HG03103 (cell line): ENCODE measurements around the gene PHF1.
"Not testable (repeated sequence)": the region's sequence is repeated elsewhere in the genome, so short reads cannot be mapped to it uniquely, and the experiment has no call there.

Experiments used
- ATAC-seq: cut with Tn5 transposase; IDR thresholded peaks from one replicate; pipeline ENCODE4 v1.9.1; 2021; ENCODE audit warnings: low read depth; ENCODE audit not compliant: unreplicated experiment

Gene PHF1

DNA sequence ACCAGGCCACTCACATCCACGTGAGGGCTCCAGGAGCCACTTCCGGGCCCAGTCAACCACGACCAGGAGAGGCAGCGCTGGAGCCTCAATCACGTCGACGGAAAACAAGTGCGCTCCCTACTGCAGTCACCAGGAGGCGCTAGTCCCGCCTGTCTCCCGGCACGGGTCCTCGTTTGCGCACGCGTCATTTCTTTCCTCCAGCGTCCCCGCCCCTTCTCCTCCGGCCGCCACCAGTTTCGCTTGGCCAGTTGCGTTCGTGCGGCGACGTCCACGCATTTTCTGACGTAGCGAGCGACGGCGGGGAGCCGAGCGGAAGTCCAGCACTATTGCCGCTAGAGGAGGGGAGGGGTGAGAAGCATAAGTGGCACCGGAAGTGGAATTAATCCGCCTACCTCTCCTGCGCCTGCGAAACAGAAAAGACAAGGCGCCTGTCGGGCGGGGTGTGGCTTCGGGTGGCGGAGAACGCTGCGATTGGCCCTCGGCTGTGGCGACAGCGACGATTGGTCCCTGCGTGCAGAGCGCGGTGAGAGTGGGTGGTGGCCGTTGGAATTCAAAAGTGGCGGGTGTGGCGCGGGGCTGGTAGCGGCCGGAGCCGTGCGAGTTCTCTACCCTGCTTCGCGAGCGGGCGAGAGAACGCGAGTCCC is 19.4 kb upstream of the PHF1 start, which contains the start of gene KIFC1:
Gene KIFC1 (plus strand): TSS at position 546 of the 644 bp plus-strand sequence. CDS start 163 bp downstream, outside the sequence.
- ATAC-seq, result peak; percentile 82

DNA sequence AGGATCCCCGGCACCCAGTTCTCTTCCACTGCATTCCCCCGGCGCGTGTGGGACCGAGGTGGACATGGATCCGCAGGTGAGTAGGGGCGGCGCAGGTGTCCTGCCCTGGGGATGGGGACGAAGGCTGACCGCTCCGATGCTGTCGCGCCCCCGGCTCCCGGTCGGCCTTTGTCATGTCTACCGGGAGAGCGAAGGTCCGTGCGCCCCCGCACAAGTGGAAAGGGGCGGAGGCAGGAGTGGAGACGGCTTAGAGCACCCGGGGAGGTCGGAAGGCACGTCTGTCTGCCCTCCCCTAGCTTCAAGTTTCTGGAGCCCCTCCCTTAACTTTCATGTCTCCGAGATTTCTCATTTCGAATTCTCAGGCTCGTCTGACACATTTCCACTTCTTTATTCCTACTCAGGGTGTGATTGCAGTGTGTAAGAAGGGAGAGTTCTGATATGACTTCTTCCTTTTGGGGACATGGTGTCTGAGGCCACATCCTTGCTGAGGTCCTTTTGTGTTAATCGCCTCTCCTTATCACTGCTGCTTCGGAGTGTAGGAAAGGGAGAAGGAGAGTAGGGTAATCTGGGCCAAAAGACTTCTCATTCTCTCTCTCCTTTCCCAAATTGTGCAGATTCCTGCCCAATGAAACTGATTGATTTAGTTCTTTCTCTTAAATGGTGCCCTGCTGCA is 18.8 kb upstream of the PHF1 start:
- ATAC-seq, result no peak

DNA sequence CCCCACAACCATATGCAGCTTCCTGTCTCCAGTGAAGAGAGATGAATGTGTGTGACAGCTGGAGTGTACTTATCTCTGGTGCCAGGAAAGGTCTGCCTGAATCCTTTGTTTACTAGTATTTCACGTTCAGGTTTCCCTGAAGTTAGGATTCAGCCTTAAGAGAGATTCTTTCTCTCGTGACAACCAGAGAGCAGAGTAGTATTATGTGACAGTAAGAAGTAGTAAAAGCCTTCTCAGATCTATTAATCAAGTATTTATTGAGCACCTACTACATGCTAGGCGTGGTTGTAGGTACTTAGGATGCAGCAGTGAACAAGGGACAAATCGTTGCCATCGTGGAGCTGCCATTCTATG is 18.2 kb upstream of the PHF1 start:
- ATAC-seq, result no peak

DNA sequence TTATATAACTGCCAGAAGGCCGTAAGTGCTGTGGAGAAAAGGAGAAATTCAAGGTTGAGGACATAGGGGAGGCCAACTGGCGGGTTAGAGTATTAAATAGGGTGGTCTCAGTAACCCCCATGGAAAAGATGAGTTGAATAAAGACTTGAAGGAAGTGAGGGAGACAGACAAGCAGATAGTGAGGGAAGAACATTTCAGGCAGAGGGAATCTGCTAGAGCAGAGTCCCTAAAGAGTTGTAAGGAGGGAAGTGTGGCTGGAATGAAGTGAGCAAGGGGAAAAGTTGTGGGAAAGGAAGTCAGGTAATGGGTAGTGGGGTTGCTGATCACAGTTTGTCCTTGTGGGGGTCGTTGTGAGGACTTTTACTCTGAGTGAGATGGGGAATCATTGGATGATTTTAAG is 17.8 kb upstream of the PHF1 start:
- ATAC-seq, result no peak

DNA sequence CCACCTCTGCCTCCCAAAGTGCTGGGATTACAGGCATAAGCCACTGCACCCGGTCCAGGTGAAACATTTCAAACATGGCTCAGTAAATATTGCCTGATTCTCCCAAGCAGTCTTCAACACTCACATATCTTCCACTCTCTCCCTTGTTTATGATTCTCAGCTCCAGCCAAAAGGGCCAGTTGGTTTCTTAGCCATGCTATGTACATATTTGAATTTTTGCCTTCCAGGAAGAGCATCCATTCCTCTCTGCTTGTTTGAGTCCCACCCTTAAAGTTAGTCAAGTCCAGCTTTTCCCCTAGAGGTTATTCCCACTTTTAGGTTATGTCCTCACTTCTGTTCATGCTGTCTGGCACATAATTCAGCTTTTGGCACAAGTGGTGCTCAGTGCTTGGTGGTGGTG is 13.3 kb upstream of the PHF1 start:
- ATAC-seq, result no peak

DNA sequence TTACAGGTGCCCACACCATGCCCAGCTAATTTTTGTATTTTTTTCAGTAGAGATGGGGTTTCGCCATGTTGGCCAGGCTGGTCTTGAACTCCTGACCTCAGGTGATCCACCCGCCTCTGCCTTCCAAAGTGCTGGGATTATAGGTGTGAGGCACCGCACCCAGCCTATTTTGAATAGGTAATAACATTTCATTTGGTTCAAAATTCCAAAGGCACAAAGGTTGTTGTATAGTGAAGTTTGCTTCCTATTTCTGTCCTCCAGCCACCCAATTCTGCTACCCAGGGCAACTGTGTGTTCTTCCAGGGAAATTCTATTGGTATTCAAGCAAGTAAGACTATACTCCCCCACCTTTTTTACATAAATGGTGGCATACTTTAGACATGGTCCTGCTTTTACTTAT is 12.2 kb upstream of the PHF1 start:
- ATAC-seq, result not testable (repeated sequence)

DNA sequence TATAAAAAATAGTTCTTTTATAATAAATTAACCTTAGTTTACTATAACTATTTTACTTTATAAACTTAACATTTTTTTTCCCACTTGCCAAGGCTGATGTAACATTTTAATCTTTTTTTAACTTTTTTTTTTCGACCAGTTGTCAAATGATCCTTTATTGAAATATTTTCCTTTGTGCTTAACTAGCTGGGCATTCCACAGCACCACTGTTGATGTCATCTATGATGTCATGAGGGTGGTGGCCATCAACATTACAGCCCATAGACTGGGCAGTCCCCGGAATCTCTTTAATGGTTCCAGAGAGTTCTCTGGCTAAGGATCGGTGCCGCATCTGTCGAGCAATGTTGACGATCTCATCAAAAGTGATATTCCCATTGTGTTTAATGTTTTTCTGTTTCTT is 10.9 kb upstream of the PHF1 start:
- ATAC-seq, result not testable (repeated sequence)

DNA sequence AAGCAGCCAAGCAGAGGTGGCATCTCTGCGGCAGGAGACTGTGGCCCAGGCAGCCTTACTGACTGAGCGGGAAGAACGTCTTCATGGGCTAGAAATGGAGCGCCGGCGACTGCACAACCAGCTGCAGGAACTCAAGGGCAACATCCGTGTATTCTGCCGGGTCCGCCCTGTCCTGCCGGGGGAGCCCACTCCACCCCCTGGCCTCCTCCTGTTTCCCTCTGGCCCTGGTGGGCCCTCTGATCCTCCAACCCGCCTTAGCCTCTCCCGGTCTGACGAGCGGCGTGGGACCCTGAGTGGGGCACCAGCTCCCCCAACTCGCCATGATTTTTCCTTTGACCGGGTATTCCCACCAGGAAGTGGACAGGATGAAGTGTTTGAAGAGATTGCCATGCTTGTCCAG is 5.9 kb upstream of the PHF1 start:
- no peak for ATAC-seq

DNA sequence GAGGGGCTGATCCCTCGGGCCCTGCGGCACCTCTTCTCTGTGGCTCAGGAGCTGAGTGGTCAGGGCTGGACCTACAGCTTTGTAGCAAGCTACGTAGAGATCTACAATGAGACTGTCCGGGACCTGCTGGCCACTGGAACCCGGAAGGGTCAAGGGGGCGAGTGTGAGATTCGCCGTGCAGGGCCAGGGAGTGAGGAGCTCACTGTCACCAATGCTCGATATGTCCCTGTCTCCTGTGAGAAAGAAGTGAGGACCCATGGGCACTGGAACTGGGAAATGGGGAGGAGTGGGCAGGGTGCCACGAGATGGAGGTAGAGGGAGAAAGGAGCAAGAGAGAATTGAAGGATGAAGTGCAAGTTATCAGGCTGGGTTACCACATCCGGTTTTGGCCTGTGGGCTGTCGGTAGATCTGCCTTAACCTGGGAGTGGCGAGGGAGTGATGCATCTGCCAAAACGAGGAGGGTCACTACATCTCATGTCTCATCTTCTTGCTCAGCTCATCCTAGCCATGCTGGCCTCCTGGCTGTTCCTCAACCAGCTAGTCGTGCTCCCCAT is 5.4 kb upstream of the PHF1 start:
- no peak for ATAC-seq

DNA sequence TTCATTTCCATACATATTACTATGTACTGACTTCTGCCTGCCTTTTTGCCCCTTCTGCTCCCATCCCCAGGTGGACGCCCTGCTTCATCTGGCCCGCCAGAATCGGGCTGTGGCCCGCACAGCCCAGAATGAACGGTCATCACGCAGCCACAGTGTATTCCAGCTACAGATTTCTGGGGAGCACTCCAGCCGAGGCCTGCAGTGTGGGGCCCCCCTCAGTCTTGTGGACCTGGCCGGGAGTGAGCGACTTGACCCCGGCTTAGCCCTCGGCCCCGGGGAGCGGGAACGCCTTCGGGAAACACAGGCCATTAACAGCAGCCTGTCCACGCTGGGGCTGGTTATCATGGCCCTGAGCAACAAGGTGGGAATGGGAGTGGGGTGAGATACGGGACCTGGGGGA is 4.7 kb upstream of the PHF1 start:
- no peak for ATAC-seq

DNA sequence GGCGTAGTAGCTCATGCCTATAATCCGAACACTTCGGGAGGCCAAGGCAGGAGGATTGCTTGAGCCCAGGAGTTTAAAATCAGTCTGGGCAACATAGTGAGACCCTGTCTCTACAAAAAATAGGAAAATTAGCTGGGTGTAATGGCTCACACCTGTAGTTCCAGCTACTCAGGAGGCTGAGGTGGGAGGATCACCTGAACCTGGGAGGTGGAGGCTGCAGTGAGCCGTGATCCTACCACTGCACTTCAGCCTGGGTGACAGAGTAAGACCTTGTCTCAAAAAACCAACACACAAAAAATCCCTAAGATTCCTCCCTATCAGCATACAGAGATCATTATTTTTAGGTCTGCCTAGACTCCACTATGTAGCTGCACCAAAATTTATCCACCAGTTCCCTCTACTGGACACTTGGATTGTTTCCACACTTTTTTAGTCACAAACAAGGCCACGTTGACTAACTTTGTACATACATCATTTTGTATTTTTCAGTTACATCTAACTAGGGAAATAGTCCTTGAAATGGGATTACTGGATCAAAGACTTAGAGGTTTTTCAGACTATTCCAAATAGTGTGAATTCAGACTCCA is 3.6 kb upstream of the PHF1 start:
- no peak for ATAC-seq

DNA sequence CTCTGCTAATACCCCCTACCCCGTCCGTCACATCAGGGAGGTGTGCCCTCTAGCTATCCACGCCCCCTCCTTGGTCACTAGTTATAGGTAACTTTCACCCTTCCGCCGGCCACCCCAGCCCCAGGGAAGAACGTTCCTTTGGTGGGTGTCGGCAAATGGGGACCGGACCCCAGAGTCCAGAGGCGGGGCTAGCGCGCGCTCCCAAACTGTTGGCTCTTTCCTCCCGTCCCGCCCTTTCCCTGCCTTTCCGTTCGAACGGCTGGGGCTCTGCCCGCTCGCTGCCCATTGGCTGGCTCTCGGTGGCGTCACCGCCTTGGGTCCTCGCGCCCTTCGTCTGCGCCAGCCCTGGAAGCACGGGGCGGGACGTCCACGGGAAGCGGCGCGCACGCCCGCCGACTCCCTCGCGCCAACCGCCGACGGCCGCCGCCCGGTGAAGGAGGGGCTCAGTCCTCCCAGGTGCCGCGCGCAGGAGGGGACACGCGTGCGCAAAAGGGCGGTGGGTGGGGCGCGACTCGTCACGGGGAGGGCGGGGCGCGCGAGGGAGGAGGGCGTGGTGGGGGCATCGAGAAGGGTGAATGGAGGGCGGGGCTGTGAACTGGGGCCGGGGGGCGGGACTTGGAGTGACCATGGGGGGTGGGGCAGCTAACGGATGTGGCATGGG is 634 bp upstream of the PHF1 start:
- ATAC-seq, result peak; percentile 66

DNA sequence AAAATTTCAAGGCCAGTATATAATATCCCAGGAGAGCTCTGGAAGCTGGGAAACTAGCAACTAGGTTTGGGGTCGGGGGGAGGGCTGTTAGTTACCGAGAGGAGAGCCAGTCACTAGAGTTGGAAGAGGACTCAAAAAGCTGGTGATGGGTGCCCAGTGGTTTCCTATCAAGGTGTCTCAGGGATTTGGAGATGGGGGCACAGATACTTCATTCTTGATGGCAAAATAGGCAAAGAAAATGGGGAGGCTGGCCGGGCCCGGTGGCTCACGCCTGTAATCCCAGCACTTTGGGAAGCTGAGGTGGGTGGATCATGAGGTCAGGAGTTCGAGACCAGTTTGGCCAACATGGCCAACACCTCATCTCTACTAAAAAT is 805 bp downstream of the PHF1 start:
- ATAC-seq, result no peak

DNA sequence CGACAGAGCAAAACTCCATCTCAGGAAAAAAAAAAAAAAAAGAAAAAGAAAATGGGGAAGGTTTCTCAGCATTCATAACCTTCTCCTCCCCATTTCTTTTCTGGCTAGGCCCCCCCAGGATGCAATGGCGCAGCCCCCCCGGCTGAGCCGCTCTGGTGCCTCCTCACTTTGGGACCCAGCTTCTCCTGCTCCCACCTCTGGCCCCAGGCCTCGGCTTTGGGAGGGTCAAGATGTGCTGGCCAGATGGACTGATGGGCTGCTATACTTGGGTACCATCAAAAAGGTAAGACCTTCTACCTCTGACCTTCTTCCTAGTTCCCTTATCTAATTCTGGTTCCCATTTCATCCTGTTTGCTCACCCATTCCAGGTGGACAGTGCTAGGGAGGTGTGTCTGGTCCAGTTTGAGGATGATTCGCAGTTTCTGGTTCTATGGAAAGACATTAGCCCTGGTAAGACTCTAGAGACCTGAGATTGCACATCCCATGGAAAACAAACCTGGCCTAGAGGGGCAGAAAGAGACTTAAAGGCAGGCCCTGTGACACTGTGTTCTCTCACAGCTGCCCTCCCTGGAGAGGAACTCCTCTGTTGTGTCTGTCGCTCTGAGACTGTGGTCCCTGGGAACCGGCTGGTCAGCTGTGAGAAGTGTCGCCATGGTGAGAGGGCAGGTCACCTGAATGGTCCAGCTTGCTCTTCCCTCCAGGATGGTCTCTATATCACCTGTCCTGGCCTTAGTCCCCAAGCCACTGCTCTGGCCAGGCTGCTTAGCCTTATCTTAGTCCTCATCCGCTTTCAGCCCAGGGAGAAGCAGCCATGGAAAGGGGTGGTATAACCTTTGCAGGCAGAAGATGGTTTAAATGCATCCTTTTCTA is 1.6 kb downstream of the PHF1 start:
- ATAC-seq, result no peak

DNA sequence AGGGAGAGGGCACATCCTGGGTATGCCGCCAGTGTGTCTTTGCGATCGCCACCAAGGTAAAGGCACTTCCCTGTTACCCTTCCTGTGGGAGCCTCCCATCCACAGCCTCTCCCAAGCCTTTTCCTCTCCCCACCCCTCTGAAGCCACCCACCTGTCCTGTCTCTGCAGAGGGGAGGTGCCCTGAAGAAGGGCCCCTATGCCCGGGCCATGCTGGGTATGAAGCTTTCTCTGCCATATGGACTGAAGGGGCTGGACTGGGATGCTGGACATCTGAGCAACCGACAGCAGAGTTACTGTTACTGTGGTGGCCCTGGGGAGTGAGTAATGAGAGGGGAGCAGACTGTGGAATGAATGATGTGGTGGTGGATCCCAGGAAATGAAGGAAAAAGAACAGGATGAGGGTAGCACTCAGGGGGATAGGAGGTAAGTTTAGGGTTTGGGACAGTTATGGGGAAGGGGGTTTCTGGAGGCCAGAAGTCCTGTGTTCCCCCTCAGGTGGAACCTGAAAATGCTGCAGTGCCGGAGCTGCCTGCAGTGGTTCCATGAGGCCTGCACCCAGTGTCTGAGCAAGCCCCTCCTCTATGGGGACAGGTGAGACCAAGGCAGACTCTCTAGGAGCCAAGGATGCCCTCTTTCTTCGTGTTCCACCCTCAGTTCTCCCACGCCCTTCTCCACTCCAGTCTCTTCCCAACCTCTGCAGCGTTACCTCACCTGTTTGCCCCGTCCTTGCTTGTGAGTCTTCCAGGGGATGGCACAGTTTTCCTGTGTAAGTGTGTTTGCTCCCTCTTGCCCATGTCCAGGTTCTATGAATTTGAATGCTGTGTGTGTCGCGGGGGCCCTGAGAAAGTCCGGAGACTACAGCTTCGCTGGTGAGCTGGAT is 2.7 kb downstream of the PHF1 start:
- ATAC-seq, result no peak

DNA sequence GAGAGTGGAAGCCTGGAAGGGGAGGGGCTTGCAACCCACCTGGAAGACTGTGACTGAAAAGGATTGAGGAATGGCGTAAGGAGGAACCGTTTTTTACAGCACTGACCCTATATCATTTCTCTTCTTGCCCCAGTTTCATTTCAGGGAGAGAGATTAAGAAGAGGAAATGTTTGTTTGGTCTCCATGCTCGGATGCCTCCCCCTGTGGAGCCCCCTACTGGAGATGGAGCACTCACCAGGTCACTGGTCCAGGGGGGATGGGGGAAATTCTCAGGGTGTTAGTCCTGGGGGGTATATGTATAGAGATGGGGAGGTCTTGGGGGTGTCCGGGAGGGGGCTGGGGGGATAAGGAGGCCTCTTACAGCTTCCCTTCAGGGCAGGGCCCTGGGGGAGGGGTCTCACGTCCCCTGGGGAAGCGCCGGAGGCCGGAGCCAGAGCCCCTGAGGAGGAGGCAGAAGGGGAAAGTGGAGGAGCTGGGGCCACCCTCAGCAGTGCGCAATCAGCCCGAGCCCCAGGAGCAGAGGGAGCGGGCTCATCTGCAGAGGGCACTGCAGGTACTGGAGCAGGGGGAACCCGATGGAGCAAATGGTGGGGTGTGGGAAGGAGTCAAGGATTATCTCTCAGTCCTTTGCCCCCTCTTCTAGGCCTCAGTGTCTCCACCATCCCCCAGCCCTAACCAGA is 3.9 kb downstream of the PHF1 start:
- no peak for ATAC-seq

DNA sequence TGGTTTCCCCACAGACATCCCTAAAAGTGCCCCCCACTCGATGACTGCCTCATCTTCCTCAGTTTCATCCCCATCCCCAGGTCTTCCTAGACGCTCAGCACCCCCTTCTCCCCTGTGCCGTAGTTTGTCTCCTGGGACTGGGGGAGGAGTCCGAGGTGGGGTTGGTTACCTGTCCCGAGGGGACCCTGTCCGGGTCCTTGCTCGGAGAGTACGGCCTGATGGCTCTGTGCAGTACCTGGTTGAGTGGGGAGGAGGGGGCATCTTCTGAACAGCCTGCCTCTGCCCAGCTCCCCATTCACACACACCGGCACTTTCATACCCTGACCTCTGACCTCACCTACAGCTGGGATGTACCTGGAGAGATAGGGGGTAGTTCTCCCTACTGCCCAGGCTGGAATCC is 5.0 kb downstream of the PHF1 start:
- no peak for ATAC-seq

DNA sequence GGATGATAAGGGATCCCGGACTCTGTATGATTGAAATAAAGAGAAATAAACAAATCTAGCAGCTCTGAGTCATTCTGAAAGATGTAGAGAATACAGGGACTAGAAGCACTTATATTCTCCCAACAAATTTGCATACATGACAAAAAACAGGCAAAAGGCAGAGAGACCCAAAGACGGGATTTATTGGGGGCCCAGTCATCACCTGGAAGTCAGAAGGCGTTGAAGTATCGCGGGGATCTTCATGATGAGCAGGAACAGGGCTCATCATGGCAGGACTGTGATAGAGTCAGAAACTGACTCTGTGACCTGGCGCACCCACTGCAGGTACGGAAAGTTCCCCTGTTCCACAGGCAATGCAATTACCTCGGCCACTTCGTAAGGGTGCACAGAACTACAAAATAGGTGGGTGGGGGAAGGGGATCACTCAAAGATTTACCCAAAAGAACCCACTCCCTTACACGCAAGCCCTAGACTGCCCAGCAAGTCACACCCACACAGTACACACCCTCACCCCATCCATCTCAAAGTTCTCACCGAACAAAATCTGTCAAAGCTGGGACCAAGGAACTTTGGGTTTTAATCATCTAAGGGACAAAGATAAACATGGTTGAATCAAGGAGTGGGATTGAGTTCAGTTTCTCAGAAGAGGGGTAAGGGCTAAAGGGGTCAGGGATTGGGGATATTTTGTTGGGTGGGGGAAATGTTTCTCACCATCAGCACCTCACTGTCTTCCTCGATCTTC is 5.7 kb downstream of the PHF1 start:
- no peak for ATAC-seq
